Right lobe of liver (tissue), 4 donors: Measurements from ENCODE around the gene MACF1.

Experiments used
- POLR2A ChIP-seq: fragments of 450-650 bp; IDR thresholded peaks from one replicate; pipeline ENCODE4 v1.6.1; 2017; ENCODE audit warnings: antibody characterized with exemption, mild to moderate bottlenecking
- TF ChIP-seq, protein P1 (sequence below), 4 donors: fragments of 200-600 bp in 3 of 4; fragments of 450-650 bp in 1 of 4; IDR thresholded peaks; one replicate each; pipeline versions ENCODE4 v1.5.1 to v1.8.0; 2016 to 2022; ENCODE audit warnings: antibody characterized with exemption in 4 of 4, mild to moderate bottlenecking in 2 of 4
- donor health status: DM: no; HTN: no; CAD: no.
- donor health status: DM: no; HTN: no; CAD: no.
- donor health status: DM: no; HTN: yes; CAD: no.

DNA sequence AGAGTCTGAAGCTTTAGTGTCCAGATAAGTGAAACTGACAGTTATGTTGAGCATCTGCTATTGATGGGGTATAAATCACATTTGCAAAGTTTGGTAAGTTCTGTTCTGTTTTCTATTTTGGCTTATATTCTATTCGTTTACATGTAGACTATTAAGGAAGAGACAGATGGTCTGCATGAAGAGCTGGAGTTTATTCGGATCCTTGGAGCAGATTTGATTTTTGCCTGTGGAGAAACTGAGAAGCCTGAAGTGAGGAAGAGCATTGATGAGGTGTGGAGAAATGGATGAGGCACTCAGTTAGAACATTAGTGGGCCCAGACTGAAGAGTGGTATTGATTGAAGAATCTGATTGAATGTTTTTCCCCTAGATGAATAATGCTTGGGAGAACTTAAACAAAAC lies 236.4 kb downstream of the MACF1 start:
- TF ChIP-seq POLR2A: no peak
- TF ChIP-seq, protein P1, sequence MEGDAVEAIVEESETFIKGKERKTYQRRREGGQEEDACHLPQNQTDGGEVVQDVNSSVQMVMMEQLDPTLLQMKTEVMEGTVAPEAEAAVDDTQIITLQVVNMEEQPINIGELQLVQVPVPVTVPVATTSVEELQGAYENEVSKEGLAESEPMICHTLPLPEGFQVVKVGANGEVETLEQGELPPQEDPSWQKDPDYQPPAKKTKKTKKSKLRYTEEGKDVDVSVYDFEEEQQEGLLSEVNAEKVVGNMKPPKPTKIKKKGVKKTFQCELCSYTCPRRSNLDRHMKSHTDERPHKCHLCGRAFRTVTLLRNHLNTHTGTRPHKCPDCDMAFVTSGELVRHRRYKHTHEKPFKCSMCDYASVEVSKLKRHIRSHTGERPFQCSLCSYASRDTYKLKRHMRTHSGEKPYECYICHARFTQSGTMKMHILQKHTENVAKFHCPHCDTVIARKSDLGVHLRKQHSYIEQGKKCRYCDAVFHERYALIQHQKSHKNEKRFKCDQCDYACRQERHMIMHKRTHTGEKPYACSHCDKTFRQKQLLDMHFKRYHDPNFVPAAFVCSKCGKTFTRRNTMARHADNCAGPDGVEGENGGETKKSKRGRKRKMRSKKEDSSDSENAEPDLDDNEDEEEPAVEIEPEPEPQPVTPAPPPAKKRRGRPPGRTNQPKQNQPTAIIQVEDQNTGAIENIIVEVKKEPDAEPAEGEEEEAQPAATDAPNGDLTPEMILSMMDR (IDR thresholded peaks at IDR 0.05): no peak
